Measurements from ENCODE around the gene RTP5.

GRCh38 chr2:241904791-241905710 lies 35.5 kb downstream of the RTP5 start:
- TF ChIP-seq, protein P1, sequence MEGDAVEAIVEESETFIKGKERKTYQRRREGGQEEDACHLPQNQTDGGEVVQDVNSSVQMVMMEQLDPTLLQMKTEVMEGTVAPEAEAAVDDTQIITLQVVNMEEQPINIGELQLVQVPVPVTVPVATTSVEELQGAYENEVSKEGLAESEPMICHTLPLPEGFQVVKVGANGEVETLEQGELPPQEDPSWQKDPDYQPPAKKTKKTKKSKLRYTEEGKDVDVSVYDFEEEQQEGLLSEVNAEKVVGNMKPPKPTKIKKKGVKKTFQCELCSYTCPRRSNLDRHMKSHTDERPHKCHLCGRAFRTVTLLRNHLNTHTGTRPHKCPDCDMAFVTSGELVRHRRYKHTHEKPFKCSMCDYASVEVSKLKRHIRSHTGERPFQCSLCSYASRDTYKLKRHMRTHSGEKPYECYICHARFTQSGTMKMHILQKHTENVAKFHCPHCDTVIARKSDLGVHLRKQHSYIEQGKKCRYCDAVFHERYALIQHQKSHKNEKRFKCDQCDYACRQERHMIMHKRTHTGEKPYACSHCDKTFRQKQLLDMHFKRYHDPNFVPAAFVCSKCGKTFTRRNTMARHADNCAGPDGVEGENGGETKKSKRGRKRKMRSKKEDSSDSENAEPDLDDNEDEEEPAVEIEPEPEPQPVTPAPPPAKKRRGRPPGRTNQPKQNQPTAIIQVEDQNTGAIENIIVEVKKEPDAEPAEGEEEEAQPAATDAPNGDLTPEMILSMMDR (IDR thresholded peaks at IDR 0.05 in 8 of 11, conservative IDR thresholded peaks at IDR 0.05 in 3 of 11) = no peak
- TF ChIP-seq POLR2AphosphoS5 (IDR thresholded peaks at IDR 0.05) = no peak
- TF ChIP-seq POLR2A (IDR thresholded peaks at IDR 0.05) = no peak
